HEK293T (cell line): ENCODE results near the gene BMERB1.
"Not testable (repeated sequence)": the region's sequence is repeated elsewhere in the genome, so short reads cannot be mapped to it uniquely, and the experiment has no call there.

Experiments used
- CTCF ChIA-PET: fragments of 350-600 bp; formaldehyde crosslinking; extraction: SDS; loops from one replicate; lab custom pipeline; 2021; ENCODE audit warnings: antibody characterized with exemption, inconsistent platforms; lab: Yijun Ruan, JAX
- POLR2A ChIA-PET: fragments of 350-600 bp; formaldehyde crosslinking; extraction: SDS; loops from one replicate; lab custom pipeline; 2020; ENCODE audit warnings: antibody characterized with exemption, inconsistent platforms; lab: Yijun Ruan, JAX
- DNase-seq: peaks from one replicate; pipeline ENCODE4 v3.0.0; 2012; ENCODE audit warnings: mixed read lengths; ENCODE audit errors: extremely low spot score
- ARNT ChIP-seq: fragments of 450-650 bp; IDR thresholded peaks from 2 replicates; pipeline ENCODE4 v1.6.1; 2017; ENCODE audit warnings: mild to moderate bottlenecking
- CTBP1 ChIP-seq: fragments of 450-650 bp; IDR thresholded peaks from 2 replicates; pipeline ENCODE4 v1.6.1; 2016; ENCODE audit warnings: borderline replicate concordance
- ELF4 ChIP-seq: fragments of 450-650 bp; IDR thresholded peaks from 2 replicates; pipeline ENCODE4 v1.6.1; 2017; ENCODE audit warnings: antibody characterized with exemption
- FOXA1 ChIP-seq: fragments of 450-650 bp; IDR thresholded peaks from 2 replicates; pipeline ENCODE4 v1.6.1; 2016; ENCODE audit warnings: mild to moderate bottlenecking
- FOXK2 ChIP-seq: fragments of 450-650 bp; IDR thresholded peaks from 2 replicates; pipeline ENCODE4 v1.6.1; 2016; ENCODE audit warnings: mild to moderate bottlenecking
- FOXM1 ChIP-seq: fragments of 450-650 bp; IDR thresholded peaks from 2 replicates; pipeline ENCODE4 v1.6.1; 2017; ENCODE audit warnings: mild to moderate bottlenecking, borderline replicate concordance
- HDGF ChIP-seq: fragments of 450-650 bp; IDR thresholded peaks from 2 replicates; pipeline ENCODE4 v1.6.1; 2017; ENCODE audit warnings: antibody characterized with exemption, borderline replicate concordance
- L3MBTL2 ChIP-seq: fragments of 450-650 bp; conservative IDR thresholded peaks from 2 replicates; pipeline ENCODE4 v1.6.1; 2016; ENCODE audit warnings: mild to moderate bottlenecking
- LEF1 ChIP-seq: fragments of 450-650 bp; IDR thresholded peaks from 2 replicates; pipeline ENCODE4 v1.6.1; 2017; ENCODE audit warnings: mild to moderate bottlenecking, borderline replicate concordance
- NFRKB ChIP-seq: fragments of 450-650 bp; IDR thresholded peaks from 2 replicates; pipeline ENCODE4 v1.6.1; 2016; ENCODE audit warnings: mild to moderate bottlenecking, moderate library complexity
- PKNOX1 ChIP-seq: fragments of 450-650 bp; IDR thresholded peaks from 2 replicates; pipeline ENCODE4 v1.6.1; 2016
- SP1 ChIP-seq: fragments of 450-650 bp; IDR thresholded peaks from 2 replicates; pipeline ENCODE4 v1.6.1; 2017
- SUZ12 ChIP-seq: fragments of 450-650 bp; IDR thresholded peaks from 2 replicates; pipeline ENCODE4 v1.6.1; 2016; ENCODE audit warnings: mild to moderate bottlenecking
- TARDBP ChIP-seq: fragments of 450-650 bp; IDR thresholded peaks from 2 replicates; pipeline ENCODE4 v1.6.1; 2016
- ZNF384 ChIP-seq: fragments of 450-650 bp; IDR thresholded peaks from 2 replicates; pipeline ENCODE4 v1.6.1; 2016

BMERB1 gene

GRCh38 chr16:15426796-15427195 lies 7.6 kb upstream of the BMERB1 start:
- POLR2A ChIA-PET, result no interaction called here
- no peak for DNase-seq
- no peak for TF ChIP-seq FOXM1
- no peak for TF ChIP-seq ARNT
- TF ChIP-seq TARDBP, result no peak
- no peak for TF ChIP-seq L3MBTL2
- no peak for TF ChIP-seq HDGF

GRCh38 chr16:15427648-15428239 lies 6.6 kb upstream of the BMERB1 start:
- DNase-seq, result peak; percentile 48
- TF ChIP-seq SP1, result no peak
- TF ChIP-seq L3MBTL2, result peak; percentile 27; the same call in 1 of the 2 replicates
- POLR2A ChIA-PET, result no interaction called here
- CTCF ChIA-PET, result interaction anchor here (0.6 to 0.7 kb wide), 5 partner anchors 15 to 295 kb away, joined by 3 to 6 read pairs (median 4); no protein-coding TSS in a partner anchor

More at GRCh38 chr16:15426796-15427195, 7.6 kb upstream of the BMERB1 start:
- CTCF ChIA-PET, result no interaction called here

- DNase-seq, CTCF ChIA-PET, POLR2A ChIA-PET: not testable (repeated sequence)
Observed at GRCh38 chr16:15430884-15431283, 3.5 kb upstream of the BMERB1 start.

- CTCF ChIA-PET, result no interaction called here
- no peak for DNase-seq
- POLR2A ChIA-PET, result no interaction called here
- no peak for TF ChIP-seq FOXM1
- no peak for TF ChIP-seq FOXA1
- TF ChIP-seq PKNOX1, result no peak
- TF ChIP-seq SP1, result no peak
- TF ChIP-seq SUZ12, result no peak
- no peak for TF ChIP-seq CTBP1
- no peak for TF ChIP-seq LEF1
- no peak for TF ChIP-seq NFRKB
- TF ChIP-seq ARNT, result no peak
- TF ChIP-seq ZNF384, result no peak
Observed at GRCh38 chr16:15434079-15434424, 336 bp upstream of the BMERB1 start.

- TF ChIP-seq SUZ12, result no peak
- TF ChIP-seq HDGF, result no peak
- no peak for TF ChIP-seq FOXM1
- TF ChIP-seq NFRKB, result no peak
- TF ChIP-seq CTBP1, result no peak
- CTCF ChIA-PET, result no interaction called here
- POLR2A ChIA-PET, result no interaction called here
- DNase-seq, result no peak
Observed at GRCh38 chr16:15435216-15435864, 952 bp downstream of the BMERB1 start.

- no peak for DNase-seq
- TF ChIP-seq ZNF384, result no peak
- TF ChIP-seq L3MBTL2, result no peak
- TF ChIP-seq CTBP1, result no peak
- CTCF ChIA-PET, result no interaction called here
- POLR2A ChIA-PET, result no interaction called here
Observed at GRCh38 chr16:15439102-15439501, 4.7 kb downstream of the BMERB1 start.

- CTCF ChIA-PET, result no interaction called here
- TF ChIP-seq FOXK2 (no peak), NFRKB (no peak), ELF4 (no peak), TARDBP (no peak), CTBP1 (no peak), FOXM1 (no peak)
- POLR2A ChIA-PET, result no interaction called here
- DNase-seq, result no peak
Observed at GRCh38 chr16:15439521-15439920, 5.1 kb downstream of the BMERB1 start.

GRCh38 chr16:15440852-15441251 lies 6.5 kb downstream of the BMERB1 start:
- DNase-seq, result no peak
- no peak for TF ChIP-seq L3MBTL2
- TF ChIP-seq TARDBP, result no peak
- no peak for TF ChIP-seq PKNOX1
- no peak for TF ChIP-seq SP1
- no peak for TF ChIP-seq LEF1
- ChIA-PET POLR2A (no interaction called here), CTCF (no interaction called here)

GRCh38 chr16:15442140-15442539 lies 7.8 kb downstream of the BMERB1 start:
- DNase-seq, POLR2A ChIA-PET: not testable (repeated sequence)
- CTCF ChIA-PET, result interaction anchor here (1.2 kb wide), 1 partner anchor 14 kb away, joined by 4 read pairs; no protein-coding TSS in a partner anchor
